ENCODE measurements around the gene HOXC13. TPM values are rescaled to one million over a fixed set of nuclear protein-coding genes. Genes with fewer than 3 reads are reported as not detected.
A peak's percentile ranks its signal among the peaks of the same experiment; 100 is the strongest.

The HOXC13 gene
- total RNA-seq, 1 experiment from 2014 or later, result 4.9 TPM

DNA sequence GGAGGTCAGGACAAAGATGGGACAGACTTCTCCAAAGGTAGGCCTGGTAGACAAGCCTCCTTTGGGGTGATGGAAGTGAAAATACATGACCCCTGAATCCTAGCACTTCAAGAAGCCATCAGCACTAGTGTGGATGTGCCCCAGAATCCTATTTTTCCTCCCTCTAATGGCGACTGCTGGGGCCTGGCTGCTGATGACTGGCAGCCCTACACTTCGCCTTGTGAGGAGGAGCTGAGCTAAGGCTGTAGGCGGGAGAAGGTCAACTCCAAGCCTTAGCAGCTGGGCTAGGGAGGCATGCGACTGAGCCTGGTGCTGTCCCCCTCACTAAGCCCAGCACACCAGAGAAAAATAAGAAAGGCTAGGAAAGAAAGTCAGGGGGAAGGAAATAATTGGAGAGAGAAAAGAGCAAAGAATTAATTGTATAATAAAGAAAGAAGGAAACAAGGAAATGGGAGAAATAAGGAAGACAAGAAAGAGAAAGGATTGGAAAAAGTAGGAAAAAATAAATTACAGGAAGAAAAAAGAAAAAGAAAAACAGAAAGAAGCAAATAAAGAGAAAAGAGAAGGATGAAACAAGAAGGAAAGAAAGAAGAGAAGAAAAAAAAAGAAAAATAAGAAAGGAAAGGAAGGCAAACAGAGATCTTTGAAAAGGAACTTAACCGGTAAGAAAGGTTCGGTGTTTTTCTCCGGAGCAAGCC, 41.6 kb downstream of the HOXC13 start:
- no peak for DNase-seq (ENCODE audit: extremely low read depth, low read depth)

DNA sequence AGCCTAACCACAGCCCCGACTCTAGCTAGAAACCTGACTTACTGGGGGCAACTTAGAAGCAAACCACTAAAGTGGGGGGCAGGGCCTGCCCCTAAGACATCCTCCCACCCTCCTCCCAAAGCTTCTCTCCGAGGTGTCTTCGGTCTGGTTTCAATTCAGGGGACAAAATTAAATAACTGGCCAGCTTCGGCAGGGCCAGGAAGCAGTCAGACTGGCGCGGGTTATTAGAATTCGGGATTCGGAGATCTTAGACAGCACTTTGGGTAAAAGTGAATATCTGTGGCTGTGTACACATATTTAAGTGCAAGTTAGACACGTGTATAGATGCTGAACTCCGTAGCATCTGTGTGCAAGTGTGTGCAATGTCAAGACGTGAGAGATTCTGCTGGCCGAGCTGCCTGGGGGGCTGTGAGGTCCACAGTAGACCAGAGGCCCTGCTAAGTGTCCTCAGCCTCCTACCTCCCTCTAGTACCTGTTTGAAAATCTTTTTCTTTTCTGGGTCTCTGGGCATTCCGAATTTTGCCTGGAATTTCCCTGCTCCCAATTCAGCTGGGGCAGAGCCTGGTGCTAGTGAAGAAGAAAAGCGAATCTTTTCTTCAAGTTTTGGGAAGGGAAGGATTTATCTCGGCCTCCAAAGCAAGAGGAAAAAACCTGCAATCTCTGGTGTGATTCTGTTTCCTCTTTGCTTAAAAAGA, 42.3 kb downstream of the HOXC13 start:
- no peak for DNase-seq (ENCODE audit: extremely low read depth, low read depth)

DNA sequence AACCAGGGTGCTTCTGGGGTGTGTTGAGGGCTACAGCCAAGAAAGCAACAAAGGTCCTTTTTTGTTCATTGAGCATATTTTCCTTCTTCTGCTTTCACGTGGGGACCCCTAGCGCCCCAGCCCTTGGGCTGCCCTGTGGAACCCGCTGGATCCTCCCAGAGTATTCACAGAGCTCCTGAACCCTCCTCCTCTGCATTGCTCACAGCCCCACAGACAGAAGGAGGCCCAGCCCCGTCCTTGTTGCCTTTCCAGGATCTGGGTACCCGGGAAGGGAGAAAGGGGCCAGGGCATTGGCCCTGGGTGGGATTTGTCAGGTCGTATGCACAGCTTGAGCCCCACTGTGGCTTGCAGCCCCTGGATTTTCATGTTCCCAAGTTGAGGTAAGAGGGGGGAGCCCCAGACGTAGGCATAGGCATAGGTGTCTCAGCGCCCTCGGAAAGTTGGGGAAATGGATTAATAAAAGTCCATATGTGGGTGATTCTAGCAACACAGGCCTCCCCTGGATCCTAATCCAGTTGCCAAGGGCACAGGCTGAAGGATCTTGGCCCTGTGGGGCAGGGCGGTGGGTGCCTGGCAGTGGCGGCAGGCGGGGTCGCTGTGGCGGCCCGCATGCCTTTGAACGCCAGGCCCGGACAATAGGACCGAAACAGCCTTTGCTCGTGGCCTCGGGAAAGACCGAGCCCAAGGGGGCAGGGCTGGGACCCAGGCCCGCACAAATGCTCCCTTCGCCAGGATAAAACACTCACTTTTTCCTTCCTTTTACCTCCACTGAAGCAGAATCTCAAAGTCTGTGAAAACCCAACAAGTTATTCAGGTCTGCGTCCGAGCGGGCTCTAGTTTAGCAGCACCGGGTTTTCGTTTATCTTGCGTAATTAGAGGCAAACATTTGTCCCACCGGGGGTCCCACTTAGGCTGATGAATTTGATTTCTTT, 43.3 kb downstream of the HOXC13 start:
- DNase-seq (ENCODE audit: extremely low read depth, low read depth), result no peak

DNA sequence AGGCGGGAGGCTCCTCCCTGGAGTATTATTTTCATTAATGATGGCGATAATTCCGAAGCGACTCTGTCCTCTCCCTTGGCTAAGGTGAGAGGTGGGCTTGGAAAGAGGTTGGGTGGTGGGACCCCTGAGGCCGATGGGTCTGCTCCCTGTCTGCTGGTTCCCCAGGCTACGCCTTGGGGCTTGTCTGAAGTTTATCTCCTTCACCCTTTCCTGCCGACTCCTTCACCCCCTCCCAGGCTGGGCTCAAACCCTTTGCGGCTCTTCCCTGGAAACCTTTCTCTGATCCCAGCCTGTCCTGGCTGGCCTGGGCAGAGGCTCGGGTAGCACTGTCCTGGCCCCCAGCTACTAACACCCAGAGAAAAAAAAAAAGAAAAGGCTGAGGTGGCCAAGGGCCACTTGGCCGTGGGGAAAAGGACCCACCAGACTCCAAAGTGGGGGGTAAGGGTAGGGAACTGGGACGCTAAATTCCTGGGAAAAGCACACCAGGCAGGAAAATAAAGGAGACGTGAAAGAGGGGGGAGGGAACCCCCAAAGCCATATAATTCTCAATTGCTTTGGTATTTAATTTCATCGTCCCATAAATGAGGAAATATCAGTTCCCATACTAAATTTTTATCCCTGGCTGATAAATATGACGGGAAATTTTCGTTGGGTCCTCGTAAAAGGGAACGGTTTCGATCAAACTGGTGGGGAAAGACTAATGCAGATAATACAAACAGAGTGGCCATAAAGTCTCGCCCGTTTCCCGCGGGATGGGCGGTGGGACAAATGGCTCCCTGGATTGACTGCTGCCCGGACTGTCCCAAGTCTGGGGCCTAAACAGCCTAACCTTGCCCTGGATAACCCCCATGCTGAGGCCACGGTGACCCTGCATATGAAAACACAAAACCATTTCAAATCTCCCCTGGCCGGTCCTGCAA, 44.3 kb downstream of the HOXC13 start:
- DNase-seq (ENCODE audit: extremely low read depth, low read depth), result no peak

DNA sequence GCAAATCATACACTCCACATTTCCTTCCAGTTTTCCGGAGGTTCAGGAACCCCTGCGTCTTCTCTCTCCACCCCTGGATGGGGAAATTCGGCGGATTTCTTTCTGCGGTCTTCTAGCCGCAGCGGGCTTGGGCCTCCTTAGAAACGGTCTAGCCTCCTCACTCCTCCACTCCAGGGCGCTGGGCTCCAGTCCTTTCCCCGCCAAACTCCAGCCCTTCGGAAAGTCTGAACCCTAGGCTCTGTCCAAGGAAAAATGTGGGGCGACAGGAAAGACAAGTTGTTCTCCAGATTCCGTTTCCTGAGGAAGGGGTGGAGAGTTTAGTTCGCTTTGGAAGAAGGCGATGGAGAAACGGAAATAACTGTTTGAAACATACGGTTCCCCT, 44.9 kb downstream of the HOXC13 start:
- DNase-seq (ENCODE audit: extremely low read depth, low read depth), result no peak

DNA sequence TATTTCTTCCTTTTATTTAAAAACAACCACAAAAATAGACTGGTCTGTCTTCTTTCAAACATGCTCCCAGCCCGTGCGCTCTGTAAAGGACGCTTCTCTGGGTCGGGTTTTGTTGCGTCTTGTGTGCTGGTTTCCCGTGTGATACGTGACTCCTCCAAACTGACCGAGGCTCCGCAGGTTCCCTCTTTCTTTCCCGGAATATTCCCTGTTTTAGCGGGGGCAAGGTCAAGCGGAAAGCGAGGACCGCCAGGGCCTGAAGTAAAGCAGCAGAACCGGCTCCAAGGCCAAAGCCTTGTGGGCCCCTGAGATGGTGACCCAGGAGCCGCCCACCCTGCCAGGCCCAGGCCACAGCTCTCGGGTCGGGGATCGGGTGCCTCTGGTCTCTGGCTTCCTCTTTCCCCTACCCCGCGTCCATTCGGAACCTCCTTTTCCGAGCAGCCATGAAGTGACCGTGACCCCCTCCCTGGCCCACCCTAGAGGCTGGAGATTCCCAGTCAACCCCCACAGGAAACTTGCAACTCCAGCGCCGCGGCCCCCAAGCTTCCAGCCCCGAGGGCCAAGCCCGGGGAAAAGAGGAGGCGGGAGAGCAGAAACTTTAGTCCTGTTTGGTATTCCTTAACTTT, 45.4 kb downstream of the HOXC13 start:
- DNase-seq (ENCODE audit: extremely low read depth, low read depth), result no peak

DNA sequence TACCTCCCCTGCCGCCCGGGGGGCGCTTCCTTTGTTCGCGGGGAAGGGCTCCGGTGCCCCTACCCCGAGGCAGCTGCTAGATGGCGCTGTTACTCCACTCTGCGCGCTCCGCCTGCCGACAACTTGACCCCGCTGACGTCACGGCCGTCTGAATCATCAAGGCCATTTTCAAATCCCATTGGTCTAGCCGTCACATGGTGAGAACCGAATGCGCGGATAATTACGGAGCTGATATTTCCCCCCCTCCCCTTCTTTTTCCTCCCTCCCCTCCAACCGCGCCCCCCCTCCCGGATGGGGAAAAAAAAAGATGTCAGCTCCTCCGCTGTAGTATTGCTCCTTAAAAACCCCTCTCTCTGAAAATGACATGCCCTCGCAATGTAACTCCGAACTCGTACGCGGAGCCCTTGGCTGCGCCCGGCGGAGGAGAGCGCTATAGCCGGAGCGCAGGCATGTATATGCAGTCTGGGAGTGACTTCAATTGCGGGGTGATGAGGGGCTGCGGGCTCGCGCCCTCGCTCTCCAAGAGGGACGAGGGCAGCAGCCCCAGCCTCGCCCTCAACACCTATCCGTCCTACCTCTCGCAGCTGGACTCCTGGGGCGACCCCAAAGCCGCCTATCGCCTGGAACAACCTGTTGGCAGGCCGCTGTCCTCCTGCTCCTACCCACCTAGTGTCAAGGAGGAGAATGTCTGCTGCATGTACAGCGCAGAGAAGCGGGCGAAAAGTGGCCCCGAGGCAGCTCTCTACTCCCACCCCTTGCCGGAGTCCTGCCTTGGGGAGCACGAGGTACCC, 46.5 kb downstream of the HOXC13 start, which contains the start of gene HOXC10:
Gene HOXC10, plus strand, starts transcription at position 246 of the 791 bp plus-strand sequence. Its CDS starts 114 bp downstream, at position 360.
- peak; percentile 96 for DNase-seq (ENCODE audit: extremely low read depth, low read depth)

DNA sequence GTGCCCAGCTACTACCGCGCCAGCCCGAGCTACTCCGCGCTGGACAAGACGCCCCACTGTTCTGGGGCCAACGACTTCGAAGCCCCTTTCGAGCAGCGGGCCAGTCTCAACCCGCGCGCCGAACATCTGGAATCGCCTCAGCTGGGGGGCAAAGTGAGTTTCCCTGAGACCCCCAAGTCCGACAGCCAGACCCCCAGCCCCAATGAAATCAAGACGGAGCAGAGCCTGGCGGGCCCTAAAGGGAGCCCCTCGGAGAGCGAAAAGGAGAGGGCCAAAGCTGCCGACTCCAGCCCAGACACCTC, 47.0 kb downstream of the HOXC13 start:
- no peak for DNase-seq (ENCODE audit: extremely low read depth, low read depth)

DNA sequence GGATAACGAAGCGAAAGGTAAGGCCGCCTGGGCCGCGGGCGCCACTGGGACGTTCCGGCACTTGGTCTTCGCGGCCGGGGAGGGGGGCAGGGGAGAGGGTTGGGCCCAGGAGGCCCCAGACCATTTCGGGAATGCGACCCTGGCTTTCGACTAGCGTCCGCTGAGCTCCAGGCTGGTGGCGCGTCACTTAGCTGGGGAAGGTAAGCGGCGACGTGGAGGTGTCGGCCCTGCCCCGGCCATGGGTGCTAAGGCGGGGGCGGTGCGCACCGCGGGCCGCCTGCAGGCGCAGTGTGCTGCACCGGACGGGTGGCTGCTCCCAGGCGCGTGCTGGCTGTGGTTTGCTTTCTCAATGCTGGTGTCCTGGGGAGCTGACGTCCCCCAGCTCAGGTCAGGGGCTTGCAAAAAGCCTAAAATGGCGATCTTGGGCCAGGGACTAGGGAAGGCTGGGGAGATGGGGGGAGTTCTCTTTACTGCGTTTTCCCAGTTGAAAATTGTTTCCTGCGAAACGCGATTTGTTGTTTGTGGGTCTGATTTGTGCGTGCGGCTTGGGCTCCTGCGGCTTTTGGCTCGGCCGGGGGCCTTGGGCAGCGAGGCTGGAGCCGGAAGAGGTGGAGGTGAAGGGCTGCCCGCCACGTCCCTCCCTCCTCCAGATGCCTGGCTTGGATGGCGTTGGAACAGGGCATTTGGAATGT, 47.5 kb downstream of the HOXC13 start:
- no peak for DNase-seq (ENCODE audit: extremely low read depth, low read depth)

DNA sequence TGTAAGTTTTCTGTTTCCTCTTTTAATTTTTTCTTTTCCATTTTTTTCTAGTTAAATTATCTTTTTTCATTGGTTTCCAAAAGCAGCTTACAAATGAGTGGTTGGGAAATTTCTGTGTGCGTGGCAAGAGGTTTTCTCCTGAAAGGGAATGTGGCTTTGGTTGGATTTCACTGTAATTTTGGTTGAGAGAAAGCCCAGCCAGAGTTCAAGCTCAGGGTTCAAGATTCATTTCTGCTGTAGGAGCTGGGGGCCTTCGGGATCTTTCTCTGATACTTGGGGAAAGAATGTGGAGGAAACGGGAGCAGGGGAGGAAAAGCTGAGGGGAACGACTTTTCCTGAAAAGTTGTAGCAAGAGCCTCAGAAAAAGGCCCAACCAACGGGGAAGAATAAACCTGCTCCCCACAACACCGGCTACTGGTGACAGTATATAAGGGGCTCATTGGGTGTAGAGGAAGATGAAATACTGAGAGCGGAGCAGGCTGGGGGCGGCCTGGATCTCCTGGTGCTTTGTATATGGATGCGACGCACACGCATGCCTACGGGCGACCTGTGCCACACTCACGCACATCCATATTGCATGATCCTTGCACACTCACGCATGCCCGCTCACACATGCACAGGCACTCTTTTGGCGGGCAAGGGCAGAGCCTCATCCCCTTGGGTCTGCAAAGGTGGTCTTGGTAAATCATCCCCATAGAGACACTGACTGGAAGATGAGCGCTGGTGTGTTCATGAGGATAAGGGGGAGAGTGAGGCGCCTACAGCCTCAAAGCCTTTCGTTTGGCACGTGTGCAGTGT, 48.3 kb downstream of the HOXC13 start:
- DNase-seq (ENCODE audit: extremely low read depth, low read depth), result no peak

DNA sequence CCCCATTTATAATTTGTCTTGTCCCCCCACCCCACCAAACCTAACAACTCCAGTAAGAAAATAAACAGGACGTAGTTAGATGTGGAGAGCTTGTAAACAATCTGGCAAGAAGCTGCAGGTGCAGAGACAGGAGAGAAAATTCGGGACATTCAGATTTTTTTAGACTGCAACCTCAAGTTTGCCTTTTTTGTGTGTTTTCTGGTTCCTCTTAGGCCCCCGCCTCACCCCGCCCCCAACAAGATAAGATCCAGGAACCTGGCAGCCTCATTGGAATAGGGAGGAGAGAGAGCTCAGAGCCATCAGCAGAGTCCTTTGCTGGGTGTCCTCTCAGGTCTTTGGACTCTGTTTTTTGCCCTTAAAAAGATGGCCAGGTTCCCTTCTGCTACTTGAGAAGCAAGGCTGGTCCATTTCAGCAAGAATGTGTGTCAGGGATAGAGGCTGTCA, 49.2 kb downstream of the HOXC13 start:
- no peak for DNase-seq (ENCODE audit: extremely low read depth, low read depth)

DNA sequence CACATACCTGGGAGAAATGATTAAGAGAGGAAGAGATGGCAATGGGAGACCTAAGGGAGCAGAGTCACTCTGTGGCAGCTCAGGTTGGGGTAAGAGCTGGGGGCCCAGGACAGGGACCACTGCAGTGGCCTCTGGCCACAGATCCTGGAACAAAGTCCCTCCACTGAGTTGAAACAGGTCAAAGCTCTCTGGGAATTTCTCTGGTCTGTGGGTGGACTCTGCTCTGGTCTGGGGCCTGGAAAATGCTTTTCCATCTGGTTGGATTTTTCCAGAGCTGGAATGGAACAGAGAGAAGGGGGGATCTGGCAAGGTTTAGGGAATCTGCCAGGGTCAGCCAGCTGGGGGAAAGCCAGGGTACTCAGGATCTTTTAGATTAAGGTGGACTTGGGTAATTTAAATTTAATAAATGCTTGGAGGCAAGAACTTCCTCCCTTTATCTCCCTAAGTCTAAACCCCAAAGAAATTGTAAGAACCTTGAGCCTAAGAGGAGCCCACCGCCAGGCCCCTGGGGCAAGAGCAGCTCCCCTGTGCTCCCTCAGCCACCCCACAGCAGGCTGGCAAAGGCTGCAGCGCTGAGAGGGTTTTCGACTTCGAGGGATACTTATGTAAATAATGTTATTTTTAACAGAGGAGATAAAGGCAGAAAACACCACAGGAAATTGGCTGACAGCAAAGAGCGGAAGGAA, 50.1 kb downstream of the HOXC13 start:
- no peak for DNase-seq (ENCODE audit: extremely low read depth, low read depth)

DNA sequence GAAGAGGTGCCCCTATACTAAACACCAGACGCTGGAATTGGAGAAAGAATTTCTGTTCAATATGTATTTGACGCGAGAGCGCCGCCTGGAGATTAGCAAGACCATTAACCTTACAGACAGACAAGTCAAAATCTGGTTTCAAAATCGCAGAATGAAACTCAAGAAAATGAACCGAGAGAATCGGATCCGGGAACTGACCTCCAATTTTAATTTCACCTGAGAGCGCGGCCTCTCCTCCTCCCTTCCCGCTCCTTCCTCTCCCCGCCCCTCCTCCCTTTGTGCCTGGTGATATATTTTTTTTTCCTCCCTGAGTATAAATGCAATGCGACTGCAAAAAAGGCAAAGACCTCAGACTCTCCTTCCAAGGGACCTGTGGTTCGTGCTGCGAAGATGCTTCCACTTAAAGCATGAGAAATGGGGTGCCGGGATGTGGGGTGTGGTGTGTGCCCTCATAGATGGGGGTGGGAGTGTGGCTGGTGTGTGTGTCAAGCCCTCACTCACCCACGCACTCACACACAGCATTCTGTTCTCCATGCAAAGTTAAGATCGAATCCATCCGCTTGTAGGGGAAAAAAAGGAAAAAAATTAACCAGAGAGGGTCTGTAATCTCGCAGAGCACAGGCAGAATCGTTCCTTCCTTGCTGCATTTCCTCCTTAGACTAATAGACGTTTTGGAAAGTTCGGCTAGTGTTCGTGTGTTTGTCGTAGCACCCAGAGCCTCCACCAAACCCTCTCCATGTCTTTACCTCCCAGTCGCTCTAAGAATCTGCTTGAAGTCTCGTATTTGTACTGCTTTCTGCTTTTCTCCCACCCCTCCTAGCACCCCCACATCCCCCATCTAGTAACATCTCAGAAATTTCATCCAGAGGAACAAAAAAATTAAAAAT, 50.8 kb downstream of the HOXC13 start:
- peak; percentile 55 for DNase-seq (ENCODE audit: extremely low read depth, low read depth)

DNA sequence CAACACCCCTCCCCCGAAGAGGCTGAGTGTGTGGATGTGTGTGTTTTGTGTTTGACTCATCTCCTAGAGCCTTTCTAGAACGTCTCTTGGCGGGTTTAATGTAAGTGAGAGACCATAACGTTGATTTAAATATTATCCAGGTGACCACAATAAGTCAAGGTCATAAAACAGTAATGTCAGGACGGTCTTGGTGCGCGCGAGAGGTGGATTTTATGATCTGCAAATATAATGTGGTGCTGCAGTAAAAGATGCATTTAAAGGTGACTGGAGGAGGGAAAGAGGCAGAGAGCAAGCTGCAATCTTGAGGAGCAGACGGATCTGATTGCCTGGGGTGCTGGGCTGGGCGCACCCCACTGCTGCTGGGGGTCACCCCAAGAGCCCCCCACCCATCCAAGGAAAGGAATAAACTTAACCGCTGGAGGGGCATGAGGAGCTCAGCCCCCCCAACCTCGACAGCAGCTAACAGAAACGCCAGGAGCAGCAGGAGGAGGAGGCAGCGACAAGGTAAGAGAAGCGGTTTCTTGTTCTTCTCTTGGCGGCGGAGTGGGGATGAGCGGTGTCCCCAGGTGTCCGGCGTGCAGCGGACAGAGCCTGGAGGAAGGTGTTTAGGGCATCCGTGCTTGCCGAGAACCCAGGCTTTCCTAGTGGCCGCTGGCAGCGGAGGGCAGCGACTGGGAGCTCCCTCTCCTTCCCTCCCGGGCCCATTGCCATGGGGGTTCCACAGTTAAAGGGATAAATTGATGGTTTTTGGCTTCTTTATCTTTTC, 51.9 kb downstream of the HOXC13 start:
- no peak for DNase-seq (ENCODE audit: extremely low read depth, low read depth)

DNA sequence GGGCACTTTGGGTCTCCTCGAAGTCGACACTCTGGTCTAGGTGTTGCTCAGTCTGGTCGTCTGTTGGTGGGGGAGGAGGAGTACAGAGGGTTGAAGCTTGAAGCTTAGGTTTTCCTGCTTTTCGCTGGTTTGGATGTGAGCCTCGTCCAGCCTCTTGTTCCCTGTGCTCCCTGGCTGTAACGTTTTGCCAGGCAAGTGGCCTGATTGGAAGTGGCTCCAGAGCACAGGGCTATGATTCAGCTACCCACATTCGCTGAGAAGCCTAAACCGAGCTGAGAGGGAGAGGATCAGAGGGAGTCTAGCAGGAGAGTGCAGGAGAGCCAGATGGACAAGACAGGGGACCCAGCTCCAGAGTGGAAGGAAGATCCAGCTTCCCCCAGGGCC, 52.4 kb downstream of the HOXC13 start:
- DNase-seq (ENCODE audit: extremely low read depth, low read depth), result no peak

Data from NCI-H460 (cell line).